GM12872 (cell line): Measurements from ENCODE around the gene PTS.

Source experiments
- TF ChIP-seq, protein P1 (sequence below): IDR thresholded peaks from 3 replicates; pipeline ENCODE4 v1.5.1; 2011; ENCODE audit warnings: low read depth, mild to moderate bottlenecking, low read length, moderate library complexity; ENCODE audit not compliant: insufficient read depth

Gene PTS

GRCh38 chr11:112212710-112213109 lies 13.5 kb upstream of the PTS start:
- TF ChIP-seq, protein P1, sequence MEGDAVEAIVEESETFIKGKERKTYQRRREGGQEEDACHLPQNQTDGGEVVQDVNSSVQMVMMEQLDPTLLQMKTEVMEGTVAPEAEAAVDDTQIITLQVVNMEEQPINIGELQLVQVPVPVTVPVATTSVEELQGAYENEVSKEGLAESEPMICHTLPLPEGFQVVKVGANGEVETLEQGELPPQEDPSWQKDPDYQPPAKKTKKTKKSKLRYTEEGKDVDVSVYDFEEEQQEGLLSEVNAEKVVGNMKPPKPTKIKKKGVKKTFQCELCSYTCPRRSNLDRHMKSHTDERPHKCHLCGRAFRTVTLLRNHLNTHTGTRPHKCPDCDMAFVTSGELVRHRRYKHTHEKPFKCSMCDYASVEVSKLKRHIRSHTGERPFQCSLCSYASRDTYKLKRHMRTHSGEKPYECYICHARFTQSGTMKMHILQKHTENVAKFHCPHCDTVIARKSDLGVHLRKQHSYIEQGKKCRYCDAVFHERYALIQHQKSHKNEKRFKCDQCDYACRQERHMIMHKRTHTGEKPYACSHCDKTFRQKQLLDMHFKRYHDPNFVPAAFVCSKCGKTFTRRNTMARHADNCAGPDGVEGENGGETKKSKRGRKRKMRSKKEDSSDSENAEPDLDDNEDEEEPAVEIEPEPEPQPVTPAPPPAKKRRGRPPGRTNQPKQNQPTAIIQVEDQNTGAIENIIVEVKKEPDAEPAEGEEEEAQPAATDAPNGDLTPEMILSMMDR = no peak

- TF ChIP-seq, protein P1 = no peak
Observed at GRCh38 chr11:112213753-112214152, 12.5 kb upstream of the PTS start.

DNA sequence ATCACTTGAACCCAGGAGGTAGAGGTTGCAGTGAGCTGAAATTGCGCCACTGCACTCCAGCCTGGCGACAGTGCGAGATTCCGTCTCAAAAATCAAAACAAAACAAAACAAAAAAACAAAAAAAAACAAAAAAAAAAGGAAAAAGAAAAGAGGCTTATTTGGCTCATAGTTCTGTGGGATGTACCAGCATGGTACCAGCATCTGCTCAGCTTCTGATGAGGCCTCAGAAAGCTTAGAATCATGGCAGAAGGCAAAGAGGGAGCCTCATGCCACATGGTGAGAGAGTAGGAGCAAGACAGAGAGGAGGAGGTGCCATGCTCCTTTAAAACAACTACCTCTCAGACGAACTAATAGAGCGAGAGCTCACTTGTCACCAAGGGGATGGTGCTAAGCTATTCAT lies 10.6 kb upstream of the PTS start:
- TF ChIP-seq, protein P1 = no peak

- TF ChIP-seq, protein P1 = no peak
Observed at GRCh38 chr11:112216561-112217105, 9.6 kb upstream of the PTS start.

DNA sequence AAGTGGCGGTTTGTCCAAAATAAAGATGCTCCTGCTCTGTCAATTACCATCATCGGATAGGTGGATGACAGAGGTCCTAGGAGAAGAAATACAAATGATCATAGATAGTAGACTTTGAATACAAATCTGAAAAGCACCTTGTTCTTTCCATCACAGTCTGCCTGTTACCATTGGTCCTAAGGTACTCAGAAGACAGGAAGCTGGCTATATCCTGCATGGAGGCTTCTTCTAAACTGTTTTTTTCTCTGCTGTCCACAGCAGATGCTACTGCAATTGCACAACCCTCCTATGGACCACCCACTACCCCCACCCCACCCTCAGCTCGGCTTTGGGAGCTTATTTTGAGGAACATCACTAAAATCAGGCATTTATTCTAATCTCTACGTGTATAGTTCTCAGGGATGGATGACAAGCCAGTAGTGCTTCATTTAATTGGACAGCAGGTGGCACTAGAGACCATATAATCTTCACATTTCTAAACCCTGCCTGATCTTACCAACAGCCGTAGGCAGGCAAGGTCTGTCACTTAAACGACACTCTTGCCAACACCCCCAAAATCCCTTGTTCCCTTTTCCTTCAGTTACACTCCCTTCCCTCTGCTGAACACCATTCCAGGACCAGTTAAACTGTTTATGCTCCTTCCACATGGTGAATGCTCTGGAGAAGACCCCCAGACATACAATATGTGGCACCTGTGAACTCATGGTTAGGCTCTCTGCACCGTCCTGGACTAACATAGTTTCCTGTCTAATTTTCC lies 6.6 kb upstream of the PTS start:
- TF ChIP-seq, protein P1 = peak; percentile 67

- TF ChIP-seq, protein P1 = no peak
Observed at GRCh38 chr11:112221274-112221835, 4.9 kb upstream of the PTS start.

DNA sequence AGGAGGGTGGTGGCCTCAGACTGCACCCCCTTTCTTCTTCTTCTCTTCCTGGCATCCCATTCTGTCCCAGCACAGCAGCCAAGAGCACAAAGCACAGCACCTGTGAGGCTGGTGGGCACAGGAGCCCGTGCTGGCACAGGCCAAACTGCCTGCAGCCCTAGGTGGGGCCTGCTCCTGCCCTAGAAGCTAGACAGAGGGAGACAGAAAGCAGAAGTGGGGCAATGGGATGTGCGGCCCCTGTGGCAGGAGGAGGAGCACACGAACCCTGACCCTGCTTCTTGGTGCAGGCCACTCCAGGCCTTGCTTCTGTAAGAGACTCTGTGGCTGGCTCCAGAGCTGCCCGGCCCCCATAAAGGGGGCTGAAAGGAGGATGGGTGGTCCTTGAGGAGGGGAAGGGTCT lies 3.9 kb upstream of the PTS start:
- TF ChIP-seq, protein P1 = no peak
